ENCODE results near the gene CLEC9A.

Gene CLEC9A

GRCh38 chr12:10110256-10110844, 79.9 kb downstream of the CLEC9A start:
- DNase-seq (ENCODE audit: low read depth) = no peak

GRCh38 chr12:10111451-10111850, 81.0 kb downstream of the CLEC9A start:
- no peak for DNase-seq (ENCODE audit: low read depth)

DNA sequence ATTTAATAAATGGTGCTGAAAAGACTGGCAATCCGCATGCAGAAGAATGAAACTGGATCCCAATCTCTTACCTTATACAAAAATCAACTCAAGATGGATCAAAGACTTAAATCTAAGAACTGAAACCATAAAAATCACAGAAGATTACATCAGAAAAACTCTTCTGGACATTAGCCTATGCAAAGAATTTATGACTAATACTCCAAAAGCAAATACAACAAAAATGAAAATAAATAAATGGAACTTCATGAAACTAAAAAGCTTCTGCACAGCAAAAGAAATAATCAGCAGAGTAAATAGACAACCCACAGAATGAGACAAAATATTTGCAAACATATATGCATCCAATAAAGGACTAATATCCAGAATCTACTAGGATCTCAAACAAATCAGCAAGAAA, 82.6 kb downstream of the CLEC9A start:
- DNase-seq (ENCODE audit: low read depth) = no peak

DNA sequence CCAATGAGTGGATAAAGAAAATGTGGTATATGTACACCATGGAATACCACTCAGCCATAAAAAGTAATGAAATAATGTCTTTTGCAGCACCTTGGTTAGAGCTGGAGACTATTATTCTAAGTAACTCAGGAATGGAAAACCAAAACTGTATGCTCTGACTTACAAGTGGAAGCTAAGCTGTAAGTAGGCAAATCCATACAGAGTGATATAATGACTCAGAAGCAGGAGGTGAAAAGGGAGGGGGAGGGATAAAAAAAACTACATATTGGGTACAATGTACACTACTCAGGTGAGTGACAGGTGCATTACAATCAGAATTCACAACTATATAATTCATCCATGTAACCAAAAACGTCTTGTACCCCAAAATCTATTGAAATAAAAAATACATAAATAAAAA, 83.4 kb downstream of the CLEC9A start:
- no peak for DNase-seq (ENCODE audit: low read depth)

GRCh38 chr12:10115311-10115710, 84.8 kb downstream of the CLEC9A start:
- DNase-seq (ENCODE audit: low read depth) = no peak

Measured in activated T-cell treated with anti-CD3 and anti-CD28 coated beads for 24 hours (primary cell).